Glomerular endothelial cell (primary cell): Measurements from ENCODE around the gene PALS2. TPM values are rescaled to one million over a fixed set of nuclear protein-coding genes. Genes with fewer than 3 reads are reported as not detected.

Source experiments
- DNase-seq: peaks from one replicate; pipeline ENCODE4 v3.0.0-alpha.2; 2011; ENCODE audit warnings: low read depth, low spot score; ENCODE audit errors: extremely low read depth
- total RNA-seq: library from RNA; depleted of rRNA; stranded (reverse); fragments of >200 nt; gene quantifications from 2 replicates; pipeline ENCODE4 v1.2.3, GENCODE V29; 2015

Gene PALS2, protein sequence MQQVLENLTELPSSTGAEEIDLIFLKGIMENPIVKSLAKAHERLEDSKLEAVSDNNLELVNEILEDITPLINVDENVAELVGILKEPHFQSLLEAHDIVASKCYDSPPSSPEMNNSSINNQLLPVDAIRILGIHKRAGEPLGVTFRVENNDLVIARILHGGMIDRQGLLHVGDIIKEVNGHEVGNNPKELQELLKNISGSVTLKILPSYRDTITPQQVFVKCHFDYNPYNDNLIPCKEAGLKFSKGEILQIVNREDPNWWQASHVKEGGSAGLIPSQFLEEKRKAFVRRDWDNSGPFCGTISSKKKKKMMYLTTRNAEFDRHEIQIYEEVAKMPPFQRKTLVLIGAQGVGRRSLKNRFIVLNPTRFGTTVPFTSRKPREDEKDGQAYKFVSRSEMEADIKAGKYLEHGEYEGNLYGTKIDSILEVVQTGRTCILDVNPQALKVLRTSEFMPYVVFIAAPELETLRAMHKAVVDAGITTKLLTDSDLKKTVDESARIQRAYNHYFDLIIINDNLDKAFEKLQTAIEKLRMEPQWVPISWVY
- 4.6 and 6.3 TPM in 2 replicates for total RNA-seq

DNA sequence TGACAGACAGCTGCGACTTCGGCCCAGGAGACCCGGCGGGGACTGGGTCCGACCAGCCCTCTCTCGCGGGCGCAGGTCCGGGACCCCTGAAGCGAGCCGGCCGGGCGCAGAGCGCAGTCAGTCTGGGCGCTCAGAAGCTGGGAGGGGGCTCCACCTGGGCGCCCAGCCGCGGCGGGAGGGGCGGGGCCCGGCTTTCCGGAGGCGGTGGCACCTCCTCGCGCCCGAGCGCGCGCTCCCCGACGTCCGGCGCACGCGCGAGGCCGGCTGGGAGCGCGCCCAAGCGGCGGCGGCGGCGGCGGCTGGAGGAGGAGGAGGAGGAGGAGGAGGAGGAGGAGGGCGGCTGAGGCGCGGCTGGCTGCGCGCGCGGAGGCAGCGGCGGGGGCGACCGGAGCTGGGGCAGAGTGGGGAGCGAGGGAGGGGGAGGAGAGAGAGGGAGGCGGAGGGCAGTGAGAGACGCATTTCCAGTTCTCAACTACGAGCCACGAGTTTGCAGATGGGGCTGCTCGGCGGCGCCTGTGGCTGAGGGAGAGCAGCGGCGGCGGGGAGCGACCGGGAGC lies at the start of gene PALS2:
TSS of gene PALS2 (plus strand) at position 456 of the 557 bp plus-strand sequence. CDS start 50,216 bp downstream, outside the sequence.
- DNase-seq = no peak

DNA sequence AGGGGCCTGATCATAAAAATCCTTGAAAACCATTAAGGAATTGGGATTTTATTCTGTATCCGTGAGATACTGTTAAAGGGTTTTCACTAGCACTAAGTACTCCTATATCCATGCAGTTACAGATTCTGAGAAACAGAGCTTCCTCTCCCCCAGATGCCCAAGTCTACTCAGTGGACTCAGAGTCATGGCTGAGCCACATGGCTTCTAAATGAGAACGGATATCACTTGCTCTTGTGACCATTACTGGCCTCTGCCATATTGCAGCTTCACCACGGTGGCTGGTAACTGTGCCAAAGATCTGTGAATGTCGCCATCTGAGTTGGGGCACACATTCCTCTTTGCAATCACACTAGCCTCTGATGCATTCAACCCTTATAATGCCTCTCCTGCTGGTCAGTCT lies 42.0 kb upstream of the PALS2 start:
- DNase-seq = no peak

DNA sequence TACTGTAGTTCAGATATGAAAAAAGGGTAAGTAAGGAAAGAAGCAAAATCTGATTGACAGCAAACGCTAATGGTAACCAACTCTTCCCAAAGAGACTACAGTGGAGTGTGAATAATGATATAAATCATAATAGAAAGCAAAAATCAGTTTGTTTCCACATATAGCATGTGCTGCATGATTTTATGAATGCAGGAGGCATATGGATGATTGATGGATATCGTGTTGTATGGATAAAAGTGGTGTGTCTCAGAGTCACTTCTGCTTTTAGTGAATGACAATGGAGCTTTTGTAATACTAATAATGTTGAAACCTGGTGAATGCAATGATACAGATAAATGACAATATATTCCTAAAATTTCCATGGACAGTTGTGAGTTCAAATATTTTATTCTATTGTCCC lies 36.6 kb upstream of the PALS2 start:
- no peak for DNase-seq

DNA sequence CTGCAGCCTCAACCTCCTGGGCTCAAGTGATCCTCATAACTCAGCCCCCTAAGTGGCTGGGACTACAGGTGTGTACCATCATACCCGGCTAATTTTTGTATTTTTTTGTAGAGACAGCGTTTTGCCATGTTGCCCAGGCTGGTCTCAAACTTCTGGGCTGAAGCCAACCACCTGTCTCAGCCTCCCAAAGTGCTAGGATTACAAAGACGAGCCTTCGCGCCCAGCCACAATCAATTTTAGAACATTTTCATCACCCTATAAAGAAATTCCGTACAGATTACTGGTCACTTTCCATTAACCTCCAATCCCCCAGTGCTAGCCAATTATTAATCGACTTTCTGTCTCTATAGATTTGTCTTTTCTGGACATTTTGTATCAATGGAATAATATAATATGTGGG lies 32.3 kb upstream of the PALS2 start:
- DNase-seq = no peak

DNA sequence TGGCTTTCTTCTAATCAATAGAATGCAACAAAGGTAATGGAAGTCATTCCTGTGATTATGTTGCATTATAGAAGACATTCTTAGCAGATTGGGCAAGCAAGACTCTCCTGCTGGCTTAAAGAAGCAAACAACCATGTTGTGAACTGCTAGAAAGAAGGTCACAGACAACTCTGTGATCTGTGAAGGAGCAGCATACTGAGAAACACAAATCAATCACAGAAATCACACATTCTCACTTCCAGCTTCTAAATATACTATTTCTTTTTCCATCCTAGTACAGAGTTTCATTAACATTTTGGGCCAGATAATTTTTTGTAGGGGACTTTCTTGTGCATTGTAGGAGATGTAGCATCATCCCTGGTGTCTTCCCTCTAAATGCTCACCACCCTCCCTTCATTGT lies 28.0 kb upstream of the PALS2 start:
- no peak for DNase-seq

DNA sequence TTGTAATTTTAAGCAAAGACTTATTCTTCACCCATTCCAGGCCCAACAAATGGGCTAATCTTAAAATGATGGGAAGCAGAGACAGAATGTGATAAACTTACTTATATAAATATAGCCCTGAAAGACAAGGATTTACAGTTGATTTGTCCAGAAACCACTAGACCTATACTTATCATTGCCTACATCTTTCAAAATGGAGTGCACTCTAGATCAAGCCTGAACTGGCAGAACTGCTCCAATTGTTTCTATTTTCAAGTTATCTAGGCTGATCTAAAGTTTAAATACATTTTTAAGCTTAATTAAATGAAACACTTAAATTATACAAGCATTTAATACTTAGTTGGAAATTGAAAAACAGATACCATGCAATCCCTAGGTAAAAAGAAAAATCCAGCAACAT lies 24.9 kb upstream of the PALS2 start:
- DNase-seq = no peak

DNA sequence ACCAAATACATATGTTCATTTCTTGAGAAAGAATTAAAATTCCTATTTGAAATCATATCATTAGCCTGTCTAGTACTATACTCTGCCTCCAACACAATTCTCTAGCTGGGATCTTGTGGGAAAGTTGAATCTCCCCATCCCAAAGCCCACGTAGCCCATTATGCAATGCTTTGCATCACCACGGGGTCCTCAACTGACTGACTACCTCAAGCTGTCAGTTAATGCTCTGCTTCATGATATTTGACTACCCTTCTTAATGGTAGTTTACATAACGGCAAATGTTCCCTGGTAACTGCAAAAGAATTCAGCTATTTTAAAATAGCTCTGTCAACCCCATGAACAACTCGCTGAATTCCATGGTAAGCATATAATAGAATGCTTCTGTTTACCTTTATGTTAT lies 23.3 kb upstream of the PALS2 start:
- no peak for DNase-seq

DNA sequence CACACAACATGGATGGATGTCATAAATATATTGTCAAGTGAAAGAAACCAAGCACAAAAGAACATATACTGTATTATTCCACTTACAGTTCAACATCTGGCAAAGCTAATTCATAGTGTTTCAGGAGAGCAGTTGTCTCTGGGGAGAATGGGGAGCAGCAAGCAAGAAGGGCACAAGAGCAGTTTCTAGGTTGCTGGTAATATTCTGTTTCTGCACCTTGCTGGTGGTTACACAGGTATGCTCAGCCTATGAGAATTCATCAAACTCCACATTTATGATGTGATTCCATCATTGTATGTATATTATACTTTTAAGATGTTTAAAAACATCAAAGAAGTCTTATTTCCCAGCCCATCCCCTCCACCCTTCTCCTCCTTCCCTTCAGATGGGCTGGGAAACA lies 18.1 kb upstream of the PALS2 start:
- DNase-seq = no peak

DNA sequence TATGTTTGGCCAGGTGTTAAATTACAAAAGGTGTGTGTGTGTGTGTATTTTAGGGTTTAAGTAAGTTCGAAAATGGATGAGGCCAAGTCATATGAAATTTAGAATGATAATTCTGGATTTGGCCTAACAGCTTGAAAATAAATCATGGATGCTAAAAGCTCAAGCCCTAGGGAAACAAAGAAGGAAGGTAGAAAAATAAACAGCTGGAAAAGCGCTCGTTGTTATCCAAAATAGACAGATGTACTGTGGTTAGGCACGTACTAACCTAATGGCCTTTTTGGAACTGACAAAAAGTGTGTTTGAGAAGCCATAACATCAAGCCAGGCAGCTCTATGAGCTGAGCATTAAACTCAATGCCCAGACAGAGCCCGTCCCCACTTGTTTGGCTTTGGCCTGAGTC lies 17.5 kb upstream of the PALS2 start:
- no peak for DNase-seq

DNA sequence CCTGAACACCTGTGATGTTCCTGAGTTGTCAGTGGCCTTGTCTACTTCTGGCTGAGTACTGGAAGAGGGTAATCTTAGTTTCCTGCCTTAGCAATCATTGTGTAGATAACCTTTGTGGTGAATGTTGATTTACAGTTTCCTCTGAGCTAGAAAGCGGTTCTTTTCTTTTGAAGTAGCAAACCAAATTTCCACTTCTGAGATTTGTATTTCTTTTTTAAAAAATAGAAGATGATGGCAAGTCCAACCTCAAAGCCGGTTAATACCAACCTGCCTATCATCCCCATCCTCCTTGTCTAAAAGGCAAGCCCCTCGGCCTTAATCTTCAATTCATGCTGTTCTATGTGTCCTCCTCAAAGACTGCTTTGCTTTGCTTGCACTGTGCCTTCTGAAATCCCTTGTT lies 12.5 kb upstream of the PALS2 start:
- no peak for DNase-seq

DNA sequence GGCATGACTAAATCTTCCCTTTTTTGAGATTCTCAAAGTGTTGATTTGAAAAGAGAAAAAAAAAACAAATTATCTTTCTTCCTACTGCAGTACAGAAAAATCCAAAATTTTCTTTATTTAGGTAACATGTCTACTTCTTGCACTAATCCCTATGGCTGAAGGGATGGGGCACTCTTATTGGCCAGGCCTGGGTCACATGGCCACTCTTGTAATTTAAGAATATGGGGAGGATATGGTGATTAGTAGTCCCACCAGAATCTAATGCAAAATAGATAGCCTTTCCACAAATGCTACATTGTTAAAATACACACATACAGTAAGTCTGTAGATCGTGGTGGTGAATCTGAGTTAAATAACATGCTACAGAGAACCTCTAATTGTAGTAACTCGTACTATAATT lies 7.0 kb upstream of the PALS2 start:
- DNase-seq = no peak

DNA sequence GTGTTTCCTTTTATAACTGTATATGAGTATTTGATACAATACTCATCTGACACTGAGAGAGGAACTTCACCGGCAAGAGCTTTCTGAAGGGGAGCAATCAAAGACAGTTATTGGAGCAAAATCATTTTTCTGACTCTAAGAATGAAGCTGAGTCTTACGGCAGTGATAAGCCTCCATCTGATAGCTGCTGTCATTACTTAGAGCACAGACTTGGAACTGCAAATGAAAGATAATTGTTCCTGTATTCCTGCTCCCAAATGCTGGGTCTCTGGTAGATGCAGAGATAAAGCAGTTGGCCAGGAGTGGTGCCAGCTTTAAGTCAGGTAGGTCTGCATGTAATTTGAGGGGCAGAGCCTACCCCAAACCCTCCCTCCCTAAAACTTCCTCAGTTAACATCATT lies 2.3 kb upstream of the PALS2 start:
- no peak for DNase-seq

DNA sequence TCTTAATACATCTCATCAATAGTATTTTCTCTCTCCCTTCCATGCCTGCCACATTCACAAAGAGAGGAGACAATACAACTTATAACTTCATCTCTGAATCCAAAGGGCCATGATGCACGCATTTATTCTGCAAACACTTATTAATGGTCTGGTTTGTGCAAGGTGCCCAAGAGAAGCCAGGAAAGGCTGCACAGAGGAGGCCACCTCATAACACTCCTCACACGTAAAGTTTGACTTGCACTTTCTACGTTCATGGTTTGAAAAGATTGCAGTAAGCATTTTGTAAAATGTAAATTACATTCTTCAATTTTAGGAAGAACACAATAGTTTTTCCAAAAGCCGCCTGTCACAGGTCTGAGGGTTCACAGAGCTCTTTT lies 1.2 kb upstream of the PALS2 start:
- DNase-seq = no peak

DNA sequence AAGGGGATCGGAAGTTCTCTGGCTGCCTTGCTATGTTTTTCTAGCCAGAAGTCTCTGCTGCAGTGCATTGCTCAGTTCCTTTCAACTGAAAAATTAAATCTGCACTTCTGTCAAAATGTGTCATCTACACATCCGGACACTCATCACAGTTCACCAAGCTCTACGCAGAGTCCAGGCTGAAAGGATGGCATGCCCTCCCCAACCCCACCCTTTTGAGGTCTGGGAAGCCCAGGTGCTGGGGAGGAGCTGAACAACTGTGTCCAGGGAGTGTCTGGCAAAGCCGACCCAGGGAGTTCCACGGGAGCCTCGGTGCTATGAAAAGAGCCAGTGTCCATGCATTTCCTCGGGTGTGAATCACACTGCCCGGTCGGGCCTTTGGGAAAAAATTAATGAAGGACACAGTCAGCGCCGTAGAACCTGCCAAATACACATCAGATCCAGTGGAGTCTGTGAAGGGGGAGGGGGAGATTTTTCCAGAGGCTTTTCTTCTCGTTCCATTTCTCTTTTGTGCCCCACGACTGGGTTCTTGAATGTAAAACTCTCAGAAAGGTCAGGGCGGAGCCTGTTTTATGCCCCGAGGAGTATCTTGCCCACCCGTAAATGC lies 757 bp upstream of the PALS2 start:
- no peak for DNase-seq

DNA sequence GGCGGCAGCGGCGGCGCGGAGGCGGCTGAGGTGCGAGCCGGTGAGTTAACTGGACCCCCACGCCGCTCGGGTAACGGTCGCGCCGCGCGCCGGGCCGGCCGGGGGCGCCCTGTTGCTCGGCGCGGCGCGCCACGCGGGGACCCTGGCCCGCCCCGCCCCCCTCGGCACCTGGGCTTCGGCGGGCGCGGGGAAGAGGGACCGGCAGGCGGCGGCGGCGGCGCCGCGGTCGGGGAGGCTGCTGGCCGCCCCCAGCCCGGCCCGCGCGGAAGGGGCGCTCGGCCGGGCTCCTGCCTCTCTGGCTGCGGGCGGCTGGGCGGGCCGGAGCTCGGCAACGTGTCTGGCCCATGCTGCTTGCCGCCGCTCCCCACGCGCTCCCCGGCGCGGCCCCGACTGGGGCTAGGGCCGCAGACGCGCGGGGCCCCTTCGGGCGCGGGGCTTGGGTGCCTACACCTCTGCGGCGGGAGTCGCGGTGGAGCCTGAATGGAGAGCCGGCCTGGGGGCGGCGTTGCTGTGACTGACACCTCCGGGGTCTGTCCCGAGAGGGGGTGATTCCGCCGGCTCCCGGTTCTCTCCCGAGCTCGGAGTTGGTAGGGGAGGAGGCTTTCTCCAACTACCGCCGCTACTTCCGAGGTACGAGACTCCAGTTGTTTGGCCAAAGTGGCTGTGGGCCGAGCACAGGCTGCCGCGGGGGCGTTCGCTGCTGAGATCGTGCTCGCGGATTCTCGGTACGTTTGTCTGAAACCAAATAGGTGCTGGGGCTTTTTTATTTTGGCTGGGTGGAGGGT lies 494 bp downstream of the PALS2 start:
- DNase-seq = no peak

DNA sequence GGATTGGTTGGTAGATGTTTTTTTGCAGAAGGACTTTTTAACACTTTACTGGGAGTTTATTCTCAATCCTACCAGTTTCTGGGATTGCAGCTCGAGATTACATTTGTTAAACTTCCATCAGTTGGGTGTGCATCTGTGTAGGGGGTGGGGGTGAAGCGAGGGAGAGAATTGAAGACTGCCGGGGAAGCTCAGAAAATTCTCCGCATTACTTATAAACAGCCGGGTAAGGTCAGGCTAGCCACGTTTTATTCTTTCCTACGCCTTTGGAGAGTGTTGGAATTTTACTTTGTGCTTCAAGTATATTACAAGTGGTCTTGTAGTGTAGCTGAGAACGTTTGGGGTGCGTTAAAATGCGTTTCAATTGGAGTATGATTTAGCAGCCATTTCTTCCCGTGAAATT lies 1.1 kb downstream of the PALS2 start:
- DNase-seq = no peak

DNA sequence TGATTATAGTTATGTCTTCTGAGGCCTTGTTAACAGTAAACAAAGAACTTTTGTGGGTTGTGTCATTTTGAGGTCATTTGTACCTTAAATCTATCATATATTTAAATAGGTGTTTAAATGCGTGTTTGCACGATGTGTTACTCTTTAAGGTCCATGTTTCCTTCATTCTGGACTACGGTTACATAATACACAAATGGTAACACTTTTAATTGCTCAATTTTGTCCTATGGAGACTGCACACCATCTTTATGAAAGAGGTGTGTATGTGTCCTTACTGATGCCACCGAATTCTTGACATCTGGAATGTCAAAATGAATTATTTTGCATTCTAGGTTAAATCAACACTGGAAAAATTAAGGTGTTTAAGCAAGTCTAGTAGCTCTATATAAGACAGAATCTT lies 1.7 kb downstream of the PALS2 start:
- no peak for DNase-seq

DNA sequence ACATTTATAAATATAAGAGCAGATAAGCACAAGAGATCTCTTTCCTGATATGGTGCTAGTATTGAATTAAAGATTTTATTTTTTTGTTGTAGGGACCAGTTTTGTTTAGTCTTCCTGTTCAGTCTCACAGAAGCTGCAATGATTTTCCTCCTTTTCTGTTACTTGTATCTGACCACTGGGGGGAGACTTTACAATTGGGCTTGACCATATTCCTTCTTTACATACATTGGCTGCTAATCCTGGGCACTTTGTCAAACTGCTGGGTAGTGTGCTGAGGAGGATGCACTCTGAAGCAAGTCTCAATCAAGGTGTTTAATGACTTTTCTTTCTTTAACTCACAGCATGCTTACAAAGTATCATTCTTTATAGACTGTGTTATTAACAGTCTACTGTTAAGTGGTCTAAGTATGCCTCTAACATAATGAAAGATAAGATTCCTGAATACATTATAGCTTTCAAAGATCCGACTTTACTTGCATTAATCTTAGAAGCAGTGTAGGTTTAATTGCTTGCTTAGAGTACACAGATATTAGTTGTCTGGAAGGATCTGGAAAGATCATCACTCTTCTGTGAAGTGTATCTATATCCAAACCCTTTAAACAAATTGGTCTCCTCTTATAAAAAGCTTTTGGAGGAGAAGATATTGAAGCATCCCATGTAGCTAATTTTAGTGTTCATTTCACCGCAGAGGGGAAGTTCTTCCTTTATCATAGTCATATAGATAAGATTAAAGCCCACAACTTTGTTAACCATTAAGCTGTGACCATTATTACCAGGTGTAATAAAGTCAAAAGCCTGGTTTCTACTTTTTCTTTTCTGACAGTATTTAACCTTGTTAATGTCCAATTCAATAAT lies 3.1 kb downstream of the PALS2 start:
- peak; percentile 42 for DNase-seq

DNA sequence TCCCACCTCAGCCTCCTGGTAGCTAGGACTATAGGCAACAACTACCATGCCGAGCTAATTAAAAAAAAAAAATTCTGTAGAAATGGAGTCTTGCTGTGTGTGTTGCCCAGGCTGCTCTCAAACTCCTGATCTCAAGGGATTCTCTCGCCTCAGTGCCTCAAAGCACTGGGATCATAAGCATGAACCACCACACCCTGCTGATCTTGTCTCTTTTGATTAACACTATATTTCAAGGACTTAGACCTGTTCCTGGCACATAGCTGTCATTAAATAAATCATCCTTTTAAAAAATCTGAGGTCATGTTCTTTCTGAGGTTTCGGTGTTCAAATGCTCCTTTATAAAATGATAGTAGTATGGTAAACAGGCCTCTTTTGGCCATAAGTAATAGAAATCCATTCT lies 4.8 kb downstream of the PALS2 start:
- DNase-seq = no peak

DNA sequence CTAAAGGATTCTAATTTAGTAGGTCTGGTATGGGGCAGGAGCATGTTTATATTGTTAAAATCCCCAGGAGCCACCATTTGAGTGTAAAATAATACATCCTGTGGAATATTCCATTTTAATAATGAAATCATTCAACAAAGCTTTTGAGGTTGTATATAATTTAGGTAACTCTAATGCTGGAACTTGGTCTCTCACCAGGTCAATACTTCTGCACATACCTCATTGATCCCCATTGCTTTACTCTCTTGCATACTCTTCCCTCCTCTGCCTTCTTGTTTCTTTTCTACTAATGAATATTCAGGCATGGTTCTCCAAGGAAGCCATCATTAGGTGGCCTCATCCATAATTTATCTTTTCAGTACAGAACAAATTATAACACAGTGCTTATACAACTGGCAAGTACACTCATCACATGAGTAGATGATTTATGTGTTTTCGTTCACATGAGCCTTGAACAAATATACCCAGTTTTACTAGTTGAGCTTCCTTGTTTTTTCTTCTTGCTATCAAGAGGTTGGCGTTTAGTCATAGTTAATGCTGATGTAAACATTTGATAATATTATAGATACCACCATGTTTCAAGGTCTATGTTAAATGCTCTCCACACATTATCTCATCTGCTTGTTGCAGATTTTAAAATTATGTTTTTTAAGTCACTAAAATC lies 7.2 kb downstream of the PALS2 start:
- DNase-seq = no peak
